Testis (tissue), 2 donors: Measurements from ENCODE around the gene GHDC.
"Not testable (repeated sequence)": the region's sequence is repeated elsewhere in the genome, so short reads cannot be mapped to it uniquely, and the experiment has no call there.

Experiments used
- POLR2A ChIP-seq: fragments of 450-650 bp; IDR thresholded peaks from one replicate; pipeline ENCODE4 v1.6.1; 2017; ENCODE audit warnings: antibody characterized with exemption, mild to moderate bottlenecking, moderate library complexity
- TF ChIP-seq, protein P1 (sequence below), 3 experiments: fragments of 450-650 bp in 2 of 3; fragments of 200-600 bp in 1 of 3; sonication (generic) in 1 of 3; IDR thresholded peaks; one replicate each; pipeline ENCODE4 v1.5.1; 2016 to 2019; ENCODE audit warnings: antibody characterized with exemption in 3 of 3, mild to moderate bottlenecking in 2 of 3, moderate library complexity in 1 of 3

DNA sequence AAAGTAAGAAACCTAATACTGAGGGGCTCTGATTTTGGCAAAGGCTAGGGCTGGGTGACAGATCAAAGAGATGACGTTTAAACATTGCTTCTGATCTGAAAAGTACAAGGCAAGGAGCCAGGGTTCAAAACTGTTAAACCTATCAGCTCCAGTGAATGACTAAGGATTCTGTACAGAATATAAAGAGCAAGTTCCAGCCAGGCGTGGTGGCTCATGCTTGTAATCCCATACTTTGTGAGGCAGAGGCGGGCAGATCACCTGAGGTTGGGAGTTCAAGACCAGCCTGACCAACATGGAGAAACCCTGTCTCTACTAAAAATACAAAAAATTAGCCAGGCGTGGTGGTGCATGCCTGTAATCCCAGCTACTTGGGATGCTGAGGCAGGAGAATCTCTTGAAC lies 46.6 kb upstream of the GHDC start:
- TF ChIP-seq, protein P1, sequence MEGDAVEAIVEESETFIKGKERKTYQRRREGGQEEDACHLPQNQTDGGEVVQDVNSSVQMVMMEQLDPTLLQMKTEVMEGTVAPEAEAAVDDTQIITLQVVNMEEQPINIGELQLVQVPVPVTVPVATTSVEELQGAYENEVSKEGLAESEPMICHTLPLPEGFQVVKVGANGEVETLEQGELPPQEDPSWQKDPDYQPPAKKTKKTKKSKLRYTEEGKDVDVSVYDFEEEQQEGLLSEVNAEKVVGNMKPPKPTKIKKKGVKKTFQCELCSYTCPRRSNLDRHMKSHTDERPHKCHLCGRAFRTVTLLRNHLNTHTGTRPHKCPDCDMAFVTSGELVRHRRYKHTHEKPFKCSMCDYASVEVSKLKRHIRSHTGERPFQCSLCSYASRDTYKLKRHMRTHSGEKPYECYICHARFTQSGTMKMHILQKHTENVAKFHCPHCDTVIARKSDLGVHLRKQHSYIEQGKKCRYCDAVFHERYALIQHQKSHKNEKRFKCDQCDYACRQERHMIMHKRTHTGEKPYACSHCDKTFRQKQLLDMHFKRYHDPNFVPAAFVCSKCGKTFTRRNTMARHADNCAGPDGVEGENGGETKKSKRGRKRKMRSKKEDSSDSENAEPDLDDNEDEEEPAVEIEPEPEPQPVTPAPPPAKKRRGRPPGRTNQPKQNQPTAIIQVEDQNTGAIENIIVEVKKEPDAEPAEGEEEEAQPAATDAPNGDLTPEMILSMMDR (IDR thresholded peaks at IDR 0.05), result not testable (repeated sequence)
- not testable (repeated sequence) for TF ChIP-seq POLR2A
